HCT116 (cell line): ENCODE data around the gene BTNL8. TPM values are rescaled to one million over a fixed set of nuclear protein-coding genes. Genes with fewer than 3 reads are reported as not detected.

ENCODE experiments used
- ATAC-seq: fragments of 200-7000 bp; cut with Tn5 transposase; 2 replicates; pipeline ENCODE4 v1.9.1; 2020; ENCODE audit warnings: mild to moderate bottlenecking, moderate library complexity
- BruUV-seq: library from RNA; stranded (reverse); fragments of 400-500 nt; replicated peaks from 2 replicates; lab custom pipeline; 2021; lab: Mats Ljungman, UMichigan
- CTCF ChIA-PET: fragments of 300-600 bp; sonication (Branson Sonifier 250); formaldehyde crosslinking; loops from one replicate; lab custom pipeline; 2021; ENCODE audit warnings: antibody characterized with exemption; lab: Charles Lee
- POLR2A ChIA-PET: fragments of 300-600, 350-600 bp; sonication (Branson Sonifier 250); formaldehyde crosslinking; loops from one replicate; lab custom pipeline; 2021; ENCODE audit warnings: antibody characterized with exemption; lab: Charles Lee
- RAD21 ChIA-PET, 2 experiments: fragments of 300-600 bp; sonication (Branson Sonifier 250); formaldehyde crosslinking; loops; one replicate each; lab custom pipeline; 2023; ENCODE audit warnings: low total read pairs in 2 of 2; ENCODE audit not compliant: uncharacterized antibody in 2 of 2, unreplicated experiment in 2 of 2, low non-redundant PET in 1 of 2; lab: Charles Lee
- DNase-seq: peaks from one replicate; pipeline ENCODE4 v3.0.0-alpha.2; 2010; ENCODE audit warnings: low read depth, low spot score
- H2AFZ ChIP-seq: fragments of 200-600 bp; shearing (Covaris generic), sonication (generic); 2 replicates; pipeline ENCODE4 v1.6.1; 2017; ENCODE audit warnings: low read depth, mixed run types, mixed read lengths, antibody characterized with exemption, low read length; ENCODE audit not compliant: poor library complexity, severe bottlenecking
- H3K27ac ChIP-seq: 2 replicates; pipeline ENCODE4 v1.5.1; 2012; ENCODE audit warnings: low read depth, low read length
- H3K27me3 ChIP-seq: fragments of 200-600 bp; sonication (generic); 2 replicates; pipeline ENCODE4 v1.6.1; 2016; ENCODE audit warnings: mixed run types, low read length, mixed read lengths; ENCODE audit not compliant: insufficient read depth
- H3K36me3 ChIP-seq, 2 experiments: fragments of 200-500 bp in 1 of 2; fragments of 200-600 bp in 1 of 2; sonication (Bioruptor generic) in 1 of 2; sonication (generic) in 1 of 2; 2 replicates each; pipeline versions ENCODE4 v1.5.1 to v1.6.1; 2014 to 2016; ENCODE audit warnings: low read length in 2 of 2, inconsistent platforms in 1 of 2, mixed read lengths in 1 of 2, mixed run types in 1 of 2; ENCODE audit not compliant: insufficient read depth in 2 of 2, control insufficient read depth in 1 of 2
- H3K4me1 ChIP-seq, 2 experiments: fragments of 200-600 bp in 1 of 2; sonication (generic) in 1 of 2; 2 replicates each; pipeline versions ENCODE4 v1.5.1 to v1.6.1; 2012 to 2017; ENCODE audit warnings: low read length in 2 of 2, inconsistent platforms in 1 of 2, mild to moderate bottlenecking in 1 of 2, mixed read lengths in 1 of 2, mixed run types in 1 of 2, moderate library complexity in 1 of 2; ENCODE audit not compliant: insufficient read depth in 2 of 2, control insufficient read depth in 1 of 2
- H3K4me2 ChIP-seq: fragments of 200-600 bp; sonication (generic); 2 replicates; pipeline ENCODE4 v1.6.1; 2017; ENCODE audit warnings: mixed run types, low read length, mixed read lengths
- H3K4me3 ChIP-seq, 2 experiments: fragments of 200-600 bp in 1 of 2; sonication (generic) in 1 of 2; replicated peaks in 1 of 2; 2 replicates each; pipeline ENCODE4 v1.5.1; 2011 to 2016; ENCODE audit warnings: low read length in 2 of 2, control low read depth in 1 of 2, low read depth in 1 of 2, mild to moderate bottlenecking in 1 of 2, mixed read lengths in 1 of 2, mixed run types in 1 of 2
- H3K79me2 ChIP-seq: fragments of 200-600 bp; sonication (generic); 2 replicates; pipeline ENCODE4 v1.6.1; 2017; ENCODE audit warnings: mild to moderate bottlenecking, mixed run types, low read length, moderate library complexity, mixed read lengths; ENCODE audit not compliant: insufficient read depth
- H3K9ac ChIP-seq: fragments of 200-600 bp; sonication (generic); 2 replicates; pipeline ENCODE4 v1.6.1; 2016; ENCODE audit warnings: low read length, mixed read lengths
- H3K9me2 ChIP-seq: fragments of 200-600 bp; sonication (generic), shearing (Covaris generic); 2 replicates; pipeline ENCODE4 v1.6.1; 2017; ENCODE audit warnings: mixed run types, mild to moderate bottlenecking, moderate library complexity; ENCODE audit not compliant: insufficient read depth
- H3K9me3 ChIP-seq, 2 experiments: fragments of 200-500 bp in 1 of 2; fragments of 200-600 bp in 1 of 2; sonication (Bioruptor generic) in 1 of 2; sonication (generic) in 1 of 2; 2 replicates each; pipeline ENCODE4 v1.6.1; 2014 to 2017; ENCODE audit warnings: low read length in 2 of 2, mixed read lengths in 2 of 2, inconsistent platforms in 1 of 2, low read depth in 1 of 2, mild to moderate bottlenecking in 1 of 2, mixed run types in 1 of 2, moderate library complexity in 1 of 2; ENCODE audit not compliant: control insufficient read depth in 1 of 2, insufficient read depth in 1 of 2
- H4K20me1 ChIP-seq: fragments of 200-600 bp; sonication (generic), shearing (Covaris generic); 2 replicates; pipeline ENCODE4 v1.6.1; 2017; ENCODE audit warnings: mixed run types, mild to moderate bottlenecking, moderate library complexity; ENCODE audit not compliant: insufficient read depth
- CBX3 ChIP-seq: IDR thresholded peaks from 2 replicates; pipeline ENCODE4 v1.6.1; 2012; ENCODE audit warnings: low read depth
- CTCF ChIP-seq, 3 experiments: fragments of 200-600 bp in 1 of 3; sonication (generic) in 1 of 3; IDR thresholded peaks in 2 of 3; conservative IDR thresholded peaks in 1 of 3; 2 replicates each; pipeline ENCODE4 v1.5.1; 2012 to 2017; ENCODE audit warnings: low read depth in 2 of 3, low read length in 2 of 3, antibody characterized with exemption in 1 of 3, borderline replicate concordance in 1 of 3, control low read depth in 1 of 3, mild to moderate bottlenecking in 1 of 3, mixed read lengths in 1 of 3, mixed run types in 1 of 3, moderate library complexity in 1 of 3; ENCODE audit not compliant: insufficient read depth in 1 of 3
- EGR1 ChIP-seq: IDR thresholded peaks from 2 replicates; pipeline ENCODE4 v1.6.1; 2012; ENCODE audit warnings: low read depth
- EZH2 ChIP-seq: fragments of 200-600 bp; sonication (generic); IDR thresholded peaks from 2 replicates; pipeline ENCODE4 v1.6.1; 2017; ENCODE audit warnings: antibody characterized with exemption, mixed run types
- EZH2phosphoT487 ChIP-seq: fragments of 200-600 bp; IDR thresholded peaks from 2 replicates; pipeline ENCODE4 v1.6.1; 2018; ENCODE audit warnings: antibody characterized with exemption, borderline replicate concordance
- MAX ChIP-seq: IDR thresholded peaks from 2 replicates; pipeline ENCODE4 v1.6.1; 2012
- POLR2A ChIP-seq: IDR thresholded peaks from 2 replicates; pipeline ENCODE4 v1.7.0; 2011; ENCODE audit warnings: borderline replicate concordance; ENCODE audit not compliant: insufficient read depth, insufficient read length; ENCODE audit errors: extremely low read depth
- POLR2AphosphoS5 ChIP-seq: IDR thresholded peaks from 2 replicates; pipeline ENCODE4 v1.6.1; 2011; ENCODE audit warnings: mild to moderate bottlenecking, low read depth, low read length, moderate library complexity
- RAD21 ChIP-seq: IDR thresholded peaks from 2 replicates; pipeline ENCODE4 v1.6.1; 2012; ENCODE audit warnings: low read depth, mild to moderate bottlenecking
- REST ChIP-seq: IDR thresholded peaks from 2 replicates; pipeline ENCODE4 v1.6.1; 2012; ENCODE audit warnings: low read depth
- SRF ChIP-seq: IDR thresholded peaks from 2 replicates; pipeline ENCODE4 v1.6.1; 2012; ENCODE audit warnings: low read depth
- TCF7L2 ChIP-seq: IDR thresholded peaks from 2 replicates; pipeline ENCODE4 v1.7.0; 2011; ENCODE audit warnings: borderline replicate concordance, inconsistent platforms; ENCODE audit not compliant: insufficient read depth, insufficient read length; ENCODE audit errors: extremely low read depth
- YY1 ChIP-seq: IDR thresholded peaks from 2 replicates; pipeline ENCODE4 v1.6.1; 2011; ENCODE audit warnings: low read length, low read depth, moderate library complexity, mild to moderate bottlenecking; ENCODE audit not compliant: insufficient replicate concordance; ENCODE audit errors: extremely low read depth
- intact Hi-C: fragments of 100-400 bp; cut with micrococcal nuclease; formaldehyde crosslinking; loops from 2 replicates; pipeline ENCODE4 v1.10.0; 2022
- total RNA-seq: library from RNA; stranded (reverse); gene quantifications from one replicate; pipeline ENCODE4 v1.2.1, GENCODE V29; 2021; ENCODE audit not compliant: unreplicated experiment
- TF ChIP-seq, protein P1 (sequence below): IDR thresholded peaks from 2 replicates; pipeline ENCODE4 v1.6.1; 2011; ENCODE audit warnings: mild to moderate bottlenecking, low read length, moderate library complexity; ENCODE audit not compliant: insufficient replicate concordance; ENCODE audit errors: extremely low read depth

The BTNL8 gene
- total RNA-seq, 1 experiment from 2014 or later = not detected

DNA sequence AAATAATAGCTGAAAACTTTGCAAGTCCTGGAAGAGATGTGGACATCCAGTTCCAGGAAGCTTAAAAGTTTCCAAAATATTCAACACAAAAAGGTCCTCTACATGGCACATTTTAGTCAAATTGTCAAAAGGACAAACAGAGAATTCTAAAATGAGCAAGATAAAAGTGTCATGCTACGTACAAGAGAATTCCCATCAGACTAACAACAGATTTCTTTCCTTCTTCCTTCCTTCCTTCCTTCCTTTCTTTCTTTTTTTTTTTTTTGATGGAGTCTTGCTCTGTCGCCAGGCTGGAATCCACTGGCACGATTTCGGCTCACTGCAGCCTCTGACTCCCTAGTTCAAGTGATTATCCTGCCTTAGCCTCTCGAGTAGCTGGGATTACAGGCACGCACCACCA is 39.3 kb downstream of the BTNL8 start:
- ChIA-PET POLR2A (no interaction called here), CTCF (no interaction called here), RAD21 (no interaction called here)
- intact Hi-C loops = no loop called here
- Histone ChIP-seq H3K9me2 (no peaks in the 10 kb centered on the region), H3K9me3 (peaks cover 0 to 14% of the 10 kb centered on the region in 2 experiments; a peak in 3 of 4 replicates), H3K9ac (no peak overlapping the region), H3K36me3 (no peaks in the 10 kb centered on the region), H4K20me1 (no peaks in the 10 kb centered on the region), H3K4me1 (no peaks in the 10 kb centered on the region), H3K4me2 (no peak overlapping the region), H2AFZ (no peak overlapping the region), H3K27me3 (no peaks in the 10 kb centered on the region), H3K79me2 (no peaks in the 10 kb centered on the region), H3K27ac (no peak overlapping the region), H3K4me3 (no peak overlapping the region)
- BruUV-seq = no TSS peak
- DNase-seq = no peak
- ATAC-seq = no peak
- TF ChIP-seq EZH2 (no peak), EGR1 (no peak), EZH2phosphoT487 (no peak), CTCF (IDR thresholded peaks at IDR 0.05 in 2 of 3, conservative IDR thresholded peaks at IDR 0.05 in 1 of 3; ENCODE audit: borderline replicate concordance in 1 of 3, insufficient read depth in 1 of 3, low read depth in 2 of 3, low read length in 2 of 3) (no peak), MAX (no peak), SRF (no peak), REST (no peak), CBX3 (no peak; the same call in 1 of the 2 replicates), TCF7L2 (no peak), RAD21 (no peak), POLR2AphosphoS5 (no peak), POLR2A (no peak), YY1 (no peak)
- TF ChIP-seq, protein P1, sequence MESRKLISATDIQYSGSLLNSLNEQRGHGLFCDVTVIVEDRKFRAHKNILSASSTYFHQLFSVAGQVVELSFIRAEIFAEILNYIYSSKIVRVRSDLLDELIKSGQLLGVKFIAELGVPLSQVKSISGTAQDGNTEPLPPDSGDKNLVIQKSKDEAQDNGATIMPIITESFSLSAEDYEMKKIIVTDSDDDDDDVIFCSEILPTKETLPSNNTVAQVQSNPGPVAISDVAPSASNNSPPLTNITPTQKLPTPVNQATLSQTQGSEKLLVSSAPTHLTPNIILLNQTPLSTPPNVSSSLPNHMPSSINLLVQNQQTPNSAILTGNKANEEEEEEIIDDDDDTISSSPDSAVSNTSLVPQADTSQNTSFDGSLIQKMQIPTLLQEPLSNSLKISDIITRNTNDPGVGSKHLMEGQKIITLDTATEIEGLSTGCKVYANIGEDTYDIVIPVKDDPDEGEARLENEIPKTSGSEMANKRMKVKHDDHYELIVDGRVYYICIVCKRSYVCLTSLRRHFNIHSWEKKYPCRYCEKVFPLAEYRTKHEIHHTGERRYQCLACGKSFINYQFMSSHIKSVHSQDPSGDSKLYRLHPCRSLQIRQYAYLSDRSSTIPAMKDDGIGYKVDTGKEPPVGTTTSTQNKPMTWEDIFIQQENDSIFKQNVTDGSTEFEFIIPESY = no peak
